SK-N-MC (cell line): ENCODE measurements around the gene MTMR10.

Source experiments
- EZH2 ChIP-seq: fragments of 200-600 bp; sonication (generic); IDR thresholded peaks from one replicate; pipeline ENCODE4 v1.6.1; 2017; ENCODE audit warnings: antibody characterized with exemption
- FOXP2 ChIP-seq: optimal IDR thresholded peaks from 2 replicates; pipeline ENCODE3; 2011; ENCODE audit warnings: mild to moderate bottlenecking, moderate library complexity; ENCODE audit not compliant: insufficient read depth; ENCODE audit errors: extremely low read length, control extremely low read depth
- POLR2AphosphoS5 ChIP-seq: IDR thresholded peaks from 2 replicates; pipeline ENCODE4 v1.6.1; 2012; ENCODE audit warnings: mild to moderate bottlenecking, low read depth, low read length, borderline replicate concordance

- TF ChIP-seq EZH2 = no peak
- no peak for TF ChIP-seq POLR2AphosphoS5
- TF ChIP-seq FOXP2 = no peak
Observed at GRCh38 chr15:31023841-31024240, 32.4 kb upstream of the MTMR10 start.
